ENCODE results near the gene DDX41. TPM values are rescaled to one million over a fixed set of nuclear protein-coding genes. Genes with fewer than 3 reads are reported as not detected.

DDX41 gene
- total and polyA plus RNA-seq, 2 of the 13 experiments (the other 11 are each of a cell fraction or from before 2014, with no cell fraction given), result 62.8 to 105 TPM

- Histone ChIP-seq H3K9me3 (ENCODE audit: low read length) (no peaks in the 10 kb centered on the region), H3K27ac (ENCODE audit: extremely low read length, insufficient read depth, low read length) (no peak overlapping the region), H3K27me3 (ENCODE audit: control insufficient read depth in 1 of 2, insufficient read depth in 2 of 2, low read length in 2 of 2) (no peaks in the 10 kb centered on the region), H4K20me1 (ENCODE audit: insufficient read depth, low read length) (no peaks in the 10 kb centered on the region), H3K9ac (ENCODE audit: insufficient read depth, low read depth, low read length) (no peak overlapping the region), H2AFZ (ENCODE audit: low read length) (no peak overlapping the region), H3K4me1 (ENCODE audit: insufficient read depth, low read length) (no peaks in the 10 kb centered on the region), H3K4me2 (ENCODE audit: low read depth, low read length) (no peak overlapping the region), H3K79me2 (ENCODE audit: insufficient read depth, low read length) (no peaks in the 10 kb centered on the region), H3K4me3 (replicated peaks in 1 of 3; ENCODE audit: insufficient read depth in 1 of 3, low read depth in 2 of 3, low read length in 3 of 3) (no peak overlapping the region), H3K36me3 (replicated peaks in 1 of 2; ENCODE audit: control insufficient read depth in 1 of 2, insufficient read depth in 2 of 2, low read length in 2 of 2) (peaks cover 15 to 18% of the 10 kb centered on the region in 2 experiments; a peak in 4 of 5 replicates)
- no peak for FAIRE-seq
- TF ChIP-seq ZNF3 (CRISPR knock-in tag; IDR thresholded peaks at IDR 0.05) (no peak), TBX3 (IDR thresholded peaks at IDR 0.05; ENCODE audit: borderline replicate concordance) (no peak), CREM (IDR thresholded peaks at IDR 0.05) (no peak), CREM (CRISPR knock-in tag; IDR thresholded peaks at IDR 0.05) (no peak)
- in situ Hi-C loops (cut with HindIII; ENCODE audit: extremely low pct_ligation_motif_present, low pct_unique_long_range_greater_than_20kb), result no loop called here
- POLR2A ChIA-PET, result no interaction called here
- no TSS peak for BruUV-seq (replicated peaks)
- DNase-seq (ENCODE audit: low spot score), result no peak
- CTCF ChIA-PET (ENCODE audit: low intra/inter-chr PET ratio, low total read pairs), result interaction anchor here (0.6 kb wide), 1 partner anchor 16 kb away, joined by 4 read pairs; no protein-coding TSS in a partner anchor
- WGBS (ENCODE audit: low lambda C conversion rate), result 95% methylated on average over 8 of the region's 8 CpGs
- no peak for ATAC-seq
- intact Hi-C loops (cut with micrococcal nuclease; ENCODE audit: unreplicated experiment), result no loop called here
Observed at GRCh38 chr5:177487144-177487543, 29.6 kb downstream of the DDX41 start.

- no peak for TF ChIP-seq ZNF280B (CRISPR knock-in tag; IDR thresholded peaks at IDR 0.05; ENCODE audit: borderline replicate concordance)
- TF ChIP-seq RFX3 (CRISPR knock-in tag; IDR thresholded peaks at IDR 0.05), result no peak
- no peak for TF ChIP-seq BCLAF1 (IDR thresholded peaks at IDR 0.05)
- TF ChIP-seq TGIF2 (CRISPR knock-in tag; IDR thresholded peaks at IDR 0.05), result no peak
- no peak for TF ChIP-seq U2AF2 (IDR thresholded peaks at IDR 0.05; ENCODE audit: low read depth, low read length)
- TF ChIP-seq MAFG (CRISPR knock-in tag; IDR thresholded peaks at IDR 0.05), result no peak
- no peak for TF ChIP-seq CCDC6 (CRISPR knock-in tag; IDR thresholded peaks at IDR 0.05)
- no peak for TF ChIP-seq POGZ (CRISPR knock-in tag; IDR thresholded peaks at IDR 0.05)
- no peak for TF ChIP-seq GPN1 (CRISPR knock-in tag; IDR thresholded peaks at IDR 0.05; ENCODE audit: borderline replicate concordance)
- intact Hi-C loops (cut with micrococcal nuclease; ENCODE audit: unreplicated experiment), result no loop called here
- CTCF ChIA-PET (ENCODE audit: low intra/inter-chr PET ratio, low total read pairs), result no interaction called here
- H2AFZ ChIP-seq (ENCODE audit: low read length), result no peak overlapping the region
- no peak for DNase-seq (ENCODE audit: low spot score)
- no peaks in the 10 kb centered on the region for H3K79me2 ChIP-seq (ENCODE audit: insufficient read depth, low read length)
- no peaks in the 10 kb centered on the region for H3K9me3 ChIP-seq (ENCODE audit: low read length)
- in situ Hi-C loops (cut with HindIII; ENCODE audit: extremely low pct_ligation_motif_present, low pct_unique_long_range_greater_than_20kb), result no loop called here
- H3K36me3 ChIP-seq (replicated peaks in 1 of 2; ENCODE audit: control insufficient read depth in 1 of 2, insufficient read depth in 2 of 2, low read length in 2 of 2), result peaks cover 15 to 18% of the 10 kb centered on the region in 2 experiments; a peak in 4 of 5 replicates
- H3K4me2 ChIP-seq (ENCODE audit: low read depth, low read length), result no peak overlapping the region
- H3K27me3 ChIP-seq (ENCODE audit: control insufficient read depth in 1 of 2, insufficient read depth in 2 of 2, low read length in 2 of 2), result no peaks in the 10 kb centered on the region
- 98% methylated on average over 3 of the region's 3 CpGs for WGBS (ENCODE audit: low lambda C conversion rate)
- H3K4me3 ChIP-seq (replicated peaks in 1 of 3; ENCODE audit: insufficient read depth in 1 of 3, low read depth in 2 of 3, low read length in 3 of 3), result no peak overlapping the region
- POLR2A ChIA-PET, result no interaction called here
- H4K20me1 ChIP-seq (ENCODE audit: insufficient read depth, low read length), result no peaks in the 10 kb centered on the region
- no peak for FAIRE-seq
- no peak overlapping the region for H3K27ac ChIP-seq (ENCODE audit: extremely low read length, insufficient read depth, low read length)
- BruUV-seq (replicated peaks), result no TSS peak
- H3K9ac ChIP-seq (ENCODE audit: insufficient read depth, low read depth, low read length), result no peak overlapping the region
- no peak for ATAC-seq
- H3K4me1 ChIP-seq (ENCODE audit: insufficient read depth, low read length), result no peaks in the 10 kb centered on the region
Observed at GRCh38 chr5:177486256-177486655, 30.5 kb downstream of the DDX41 start.

All from HepG2 (cell line).